ENCODE measurements around the gene GPLD1. TPM values are rescaled to one million over a fixed set of nuclear protein-coding genes. Genes with fewer than 3 reads are reported as not detected.

The GPLD1 gene
- total RNA-seq, 1 experiment from 2014 or later = 1.3 TPM

- H4K20me1 ChIP-seq (ENCODE audit: low read length) = no peaks in the 10 kb centered on the region
- ATAC-seq (no peak), DNase-seq (no peak)
- BruUV-seq (replicated peaks) = no TSS peak
- intact Hi-C loops (cut with micrococcal nuclease) = no loop called here
- H3K4me1 ChIP-seq (ENCODE audit: insufficient read depth, low read length) = 0 out of 2 replicates have a peak, but pooled peaks cover 2% of the 10 kb centered on the region
- ChIA-PET CTCF (no interaction called here), POLR2A (ENCODE audit: unreplicated experiment) (no interaction called here)
- TF ChIP-seq CTCF (conservative IDR thresholded peaks at IDR 0.05; ENCODE audit: low read depth, low read length) (no peak), EZH2 (IDR thresholded peaks at IDR 0.05; ENCODE audit: low read length, unreplicated experiment) (no peak), EZH2phosphoT487 (IDR thresholded peaks at IDR 0.05; ENCODE audit: borderline replicate concordance, low read length) (no peak)
- H3K9ac ChIP-seq (ENCODE audit: low read length) = no peak overlapping the region
- no peak overlapping the region for H3K4me3 ChIP-seq (ENCODE audit: low read length)
- H3K9me3 ChIP-seq (ENCODE audit: low read length) = no peaks in the 10 kb centered on the region
- no peaks in the 10 kb centered on the region for H3K36me3 ChIP-seq (ENCODE audit: low read depth, low read length)
- H3F3A ChIP-seq (ENCODE audit: low read length, unreplicated experiment) = no peaks in the 10 kb centered on the region
- H3K27ac ChIP-seq (ENCODE audit: low read length) = no peak overlapping the region
- H3K9me2 ChIP-seq (replicated peaks; ENCODE audit: low read length) = no peaks in the 10 kb centered on the region
- no peaks in the 10 kb centered on the region for H3K27me3 ChIP-seq (ENCODE audit: low read length)
- no peak overlapping the region for H2AFZ ChIP-seq (ENCODE audit: low read length)
- no peak overlapping the region for H3K4me2 ChIP-seq (ENCODE audit: low read length)
- no peaks in the 10 kb centered on the region for H3K79me2 ChIP-seq (ENCODE audit: low read length)
These were observed 41.0 kb downstream of the GPLD1 start for GRCh38 chr6:24448396-24448795.

- no peak for ATAC-seq
- H3K27me3 ChIP-seq (ENCODE audit: low read length) = no peaks in the 10 kb centered on the region
- H3K9me3 ChIP-seq (ENCODE audit: low read length) = no peaks in the 10 kb centered on the region
- H3K4me2 ChIP-seq (ENCODE audit: low read length) = no peak overlapping the region
- TF ChIP-seq CTCF (conservative IDR thresholded peaks at IDR 0.05; ENCODE audit: low read depth, low read length) = no peak
- TF ChIP-seq EZH2phosphoT487 (IDR thresholded peaks at IDR 0.05; ENCODE audit: borderline replicate concordance, low read length) = no peak
- no peak for TF ChIP-seq EZH2 (IDR thresholded peaks at IDR 0.05; ENCODE audit: low read length, unreplicated experiment)
- H3K9me2 ChIP-seq (replicated peaks; ENCODE audit: low read length) = no peaks in the 10 kb centered on the region
- H4K20me1 ChIP-seq (ENCODE audit: low read length) = no peaks in the 10 kb centered on the region
- DNase-seq = no peak
- intact Hi-C loops (cut with micrococcal nuclease) = no loop called here
- no peak overlapping the region for H2AFZ ChIP-seq (ENCODE audit: low read length)
- H3K36me3 ChIP-seq (ENCODE audit: low read depth, low read length) = no peaks in the 10 kb centered on the region
- H3K4me3 ChIP-seq (ENCODE audit: low read length) = no peak overlapping the region
- no peak overlapping the region for H3K27ac ChIP-seq (ENCODE audit: low read length)
- no TSS peak for BruUV-seq (replicated peaks)
- POLR2A ChIA-PET (ENCODE audit: unreplicated experiment) = no interaction called here
- no peak overlapping the region for H3K9ac ChIP-seq (ENCODE audit: low read length)
- 0 out of 2 replicates have a peak, but pooled peaks cover 3% of the 10 kb centered on the region for H3K4me1 ChIP-seq (ENCODE audit: insufficient read depth, low read length)
- no peaks in the 10 kb centered on the region for H3F3A ChIP-seq (ENCODE audit: low read length, unreplicated experiment)
- CTCF ChIA-PET = interaction anchor here (1.0 kb wide), 1 partner anchor 134 kb away, joined by 5 read pairs; no protein-coding TSS in a partner anchor
- H3K79me2 ChIP-seq (ENCODE audit: low read length) = no peaks in the 10 kb centered on the region
These were observed 42.7 kb downstream of the GPLD1 start for GRCh38 chr6:24446670-24447069.

- Histone ChIP-seq H3K9ac (ENCODE audit: low read length) (no peak overlapping the region), H3K27ac (ENCODE audit: low read length) (no peak overlapping the region), H3F3A (ENCODE audit: low read length, unreplicated experiment) (no peaks in the 10 kb centered on the region), H3K4me2 (ENCODE audit: low read length) (no peak overlapping the region), H3K9me3 (ENCODE audit: low read length) (no peaks in the 10 kb centered on the region), H3K4me3 (ENCODE audit: low read length) (no peak overlapping the region), H2AFZ (ENCODE audit: low read length) (no peak overlapping the region), H4K20me1 (ENCODE audit: low read length) (no peaks in the 10 kb centered on the region), H3K79me2 (ENCODE audit: low read length) (no peaks in the 10 kb centered on the region), H3K9me2 (replicated peaks; ENCODE audit: low read length) (no peaks in the 10 kb centered on the region), H3K36me3 (ENCODE audit: low read depth, low read length) (no peaks in the 10 kb centered on the region), H3K27me3 (ENCODE audit: low read length) (no peaks in the 10 kb centered on the region), H3K4me1 (ENCODE audit: insufficient read depth, low read length) (0 out of 2 replicates have a peak, but pooled peaks cover 3% of the 10 kb centered on the region)
- DNase-seq = no peak
- no TSS peak for BruUV-seq (replicated peaks)
- CTCF ChIA-PET = no interaction called here
- POLR2A ChIA-PET (ENCODE audit: unreplicated experiment) = no interaction called here
- ATAC-seq = no peak
- no peak for TF ChIP-seq EZH2 (IDR thresholded peaks at IDR 0.05; ENCODE audit: low read length, unreplicated experiment)
- TF ChIP-seq EZH2phosphoT487 (IDR thresholded peaks at IDR 0.05; ENCODE audit: borderline replicate concordance, low read length) = no peak
- TF ChIP-seq CTCF (conservative IDR thresholded peaks at IDR 0.05; ENCODE audit: low read depth, low read length) = no peak
- intact Hi-C loops (cut with micrococcal nuclease) = no loop called here
These were observed 43.7 kb downstream of the GPLD1 start for GRCh38 chr6:24445704-24446103.
